Suprapubic skin (tissue), 4 donors: ENCODE results near the gene MLLT10. TPM values are rescaled to one million over a fixed set of nuclear protein-coding genes. Genes with fewer than 3 reads are reported as not detected.

ENCODE experiments used
- DNase-seq, 2 donors: peaks; one replicate each; pipeline ENCODE4 v3.0.0-alpha.2; 2019; ENCODE audit warnings: low spot score in 2 of 2
- H3K27ac ChIP-seq: fragments of 200-600 bp; sonication (generic); one replicate; pipeline ENCODE4 v1.5.1; 2019
- H3K27me3 ChIP-seq: fragments of 200-600 bp; sonication (generic); one replicate; pipeline ENCODE4 v1.5.1; 2019
- H3K36me3 ChIP-seq: fragments of 200-600 bp; sonication (generic); one replicate; pipeline ENCODE4 v1.5.1; 2019
- H3K4me1 ChIP-seq: fragments of 200-600 bp; sonication (generic); one replicate; pipeline ENCODE4 v1.5.1; 2019
- H3K4me3 ChIP-seq: fragments of 200-600 bp; sonication (generic); one replicate; pipeline ENCODE4 v1.5.1; 2019; ENCODE audit warnings: mild to moderate bottlenecking
- H3K9me3 ChIP-seq: fragments of 200-600 bp; sonication (generic); one replicate; pipeline ENCODE4 v1.5.1; 2019
- EP300 ChIP-seq: sonication (generic); formaldehyde crosslinking; IDR thresholded peaks from one replicate; pipeline ENCODE4 v1.6.1; 2017; ENCODE audit warnings: antibody characterized with exemption
- POLR2A ChIP-seq, 2 donors: fragments of 450-650 bp; IDR thresholded peaks; one replicate each; pipeline ENCODE4 v1.6.1; 2017; ENCODE audit warnings: antibody characterized with exemption in 2 of 2, mild to moderate bottlenecking in 2 of 2, moderate library complexity in 2 of 2
- POLR2AphosphoS5 ChIP-seq, 3 donors: sonication (generic); formaldehyde crosslinking; IDR thresholded peaks; one replicate each; pipeline ENCODE4 v1.6.1; 2017; ENCODE audit warnings: antibody characterized with exemption in 3 of 3
- WGBS: methylation state at CpG from one replicate; pipeline ENCODE4 v1.1.5; 2018; 5-methylcytosine and 5-hydroxymethylcytosine counted together
- total RNA-seq, 4 donors: library from RNA; depleted of rRNA; stranded (reverse); fragments of >200 nt; gene quantifications; one replicate each; pipeline ENCODE4 v1.1.0, GENCODE V29; 2016
- TF ChIP-seq, protein P1 (sequence below), 2 donors: fragments of 200-600 bp in 1 of 2; fragments of 450-650 bp in 1 of 2; sonication (generic) in 1 of 2; IDR thresholded peaks; one replicate each; pipeline ENCODE4 v1.5.1; 2016 to 2019; ENCODE audit warnings: antibody characterized with exemption in 2 of 2, mild to moderate bottlenecking in 1 of 2, moderate library complexity in 1 of 2

Gene MLLT10
- total RNA-seq, 4 donors from 2014 or later = 58.0 to 97.8 (median 64.4) TPM

GRCh38 chr10:21744223-21744622 lies 210.2 kb downstream of the MLLT10 start:
- WGBS = 70% methylated on average over 11 of the region's 11 CpGs
- peak in 1 of 2 donors; percentile 72 for DNase-seq
- no peak for TF ChIP-seq POLR2A (IDR thresholded peaks at IDR 0.05)
- no peak for TF ChIP-seq POLR2AphosphoS5 (IDR thresholded peaks at IDR 0.05)
- no peak for TF ChIP-seq EP300
- TF ChIP-seq, protein P1, sequence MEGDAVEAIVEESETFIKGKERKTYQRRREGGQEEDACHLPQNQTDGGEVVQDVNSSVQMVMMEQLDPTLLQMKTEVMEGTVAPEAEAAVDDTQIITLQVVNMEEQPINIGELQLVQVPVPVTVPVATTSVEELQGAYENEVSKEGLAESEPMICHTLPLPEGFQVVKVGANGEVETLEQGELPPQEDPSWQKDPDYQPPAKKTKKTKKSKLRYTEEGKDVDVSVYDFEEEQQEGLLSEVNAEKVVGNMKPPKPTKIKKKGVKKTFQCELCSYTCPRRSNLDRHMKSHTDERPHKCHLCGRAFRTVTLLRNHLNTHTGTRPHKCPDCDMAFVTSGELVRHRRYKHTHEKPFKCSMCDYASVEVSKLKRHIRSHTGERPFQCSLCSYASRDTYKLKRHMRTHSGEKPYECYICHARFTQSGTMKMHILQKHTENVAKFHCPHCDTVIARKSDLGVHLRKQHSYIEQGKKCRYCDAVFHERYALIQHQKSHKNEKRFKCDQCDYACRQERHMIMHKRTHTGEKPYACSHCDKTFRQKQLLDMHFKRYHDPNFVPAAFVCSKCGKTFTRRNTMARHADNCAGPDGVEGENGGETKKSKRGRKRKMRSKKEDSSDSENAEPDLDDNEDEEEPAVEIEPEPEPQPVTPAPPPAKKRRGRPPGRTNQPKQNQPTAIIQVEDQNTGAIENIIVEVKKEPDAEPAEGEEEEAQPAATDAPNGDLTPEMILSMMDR (IDR thresholded peaks at IDR 0.05) = no peak
- Histone ChIP-seq H3K36me3 (peaks cover 45% of the 10 kb centered on the region), H3K9me3 (no peaks in the 10 kb centered on the region), H3K27me3 (no peaks in the 10 kb centered on the region), H3K27ac (no peak overlapping the region), H3K4me1 (no peaks in the 10 kb centered on the region), H3K4me3 (no peak overlapping the region)

- H3K27ac ChIP-seq = no peak overlapping the region
- H3K4me1 ChIP-seq = no peaks in the 10 kb centered on the region
- no peak for DNase-seq
- 88% methylated on average over 6 of the region's 6 CpGs for WGBS
- no peaks in the 10 kb centered on the region for H3K9me3 ChIP-seq
- no peaks in the 10 kb centered on the region for H3K27me3 ChIP-seq
- peaks cover 26% of the 10 kb centered on the region for H3K36me3 ChIP-seq
- no peak overlapping the region for H3K4me3 ChIP-seq
- TF ChIP-seq EP300 (no peak), POLR2A (IDR thresholded peaks at IDR 0.05) (no peak), POLR2AphosphoS5 (IDR thresholded peaks at IDR 0.05) (no peak)
- TF ChIP-seq, protein P1 (IDR thresholded peaks at IDR 0.05) = no peak
These were observed 212.1 kb downstream of the MLLT10 start for GRCh38 chr10:21746118-21746517.

GRCh38 chr10:21747809-21748208 lies 213.8 kb downstream of the MLLT10 start:
- H3K4me1 ChIP-seq = no peaks in the 10 kb centered on the region
- H3K27me3 ChIP-seq = no peaks in the 10 kb centered on the region
- no peak overlapping the region for H3K27ac ChIP-seq
- WGBS = 80% methylated on average over 4 of the region's 4 CpGs
- H3K4me3 ChIP-seq = no peak overlapping the region
- H3K9me3 ChIP-seq = no peaks in the 10 kb centered on the region
- H3K36me3 ChIP-seq = peaks cover 9% of the 10 kb centered on the region
- DNase-seq = no peak
- no peak for TF ChIP-seq POLR2AphosphoS5 (IDR thresholded peaks at IDR 0.05)
- TF ChIP-seq POLR2A (IDR thresholded peaks at IDR 0.05) = no peak
- TF ChIP-seq, protein P1 (IDR thresholded peaks at IDR 0.05) = no peak
- TF ChIP-seq EP300 = no peak

DNA sequence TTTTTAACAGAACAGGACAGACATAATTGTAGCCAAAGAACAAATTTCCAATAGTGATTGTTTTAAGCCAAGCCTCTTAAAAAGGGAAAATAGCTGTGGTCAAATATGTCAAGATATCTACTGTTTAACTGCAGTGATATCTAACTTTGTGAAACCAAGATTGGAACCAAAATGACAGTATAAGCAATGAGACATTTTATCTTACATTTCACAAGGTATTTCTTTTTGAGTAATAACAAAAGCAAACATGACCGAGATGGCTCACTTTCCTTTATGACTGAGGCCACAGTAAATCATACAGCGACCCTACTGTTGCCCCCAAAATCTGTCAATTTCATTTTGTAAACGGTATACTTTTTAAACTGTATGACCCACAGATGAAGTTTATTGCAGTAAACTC lies 215.8 kb downstream of the MLLT10 start:
- Histone ChIP-seq H3K9me3 (no peaks in the 10 kb centered on the region), H3K4me3 (no peak overlapping the region), H3K27me3 (no peaks in the 10 kb centered on the region), H3K36me3 (peaks cover 3% of the 10 kb centered on the region), H3K4me1 (no peaks in the 10 kb centered on the region), H3K27ac (no peak overlapping the region)
- 71% methylated on average over 3 of the region's 3 CpGs for WGBS
- no peak for DNase-seq
- no peak for TF ChIP-seq POLR2AphosphoS5 (IDR thresholded peaks at IDR 0.05)
- TF ChIP-seq, protein P1 (IDR thresholded peaks at IDR 0.05) = no peak
- no peak for TF ChIP-seq EP300
- TF ChIP-seq POLR2A (IDR thresholded peaks at IDR 0.05) = no peak

- Histone ChIP-seq H3K27ac (no peak overlapping the region), H3K4me3 (no peak overlapping the region), H3K4me1 (no peaks in the 10 kb centered on the region), H3K27me3 (no peaks in the 10 kb centered on the region), H3K9me3 (no peaks in the 10 kb centered on the region), H3K36me3 (peaks cover 3% of the 10 kb centered on the region)
- DNase-seq = no peak
- TF ChIP-seq POLR2AphosphoS5 (IDR thresholded peaks at IDR 0.05) (no peak), EP300 (no peak), POLR2A (IDR thresholded peaks at IDR 0.05) (no peak)
- TF ChIP-seq, protein P1 (IDR thresholded peaks at IDR 0.05) = no peak
- 64% methylated on average over 12 of the region's 12 CpGs for WGBS
These were observed 216.4 kb downstream of the MLLT10 start for GRCh38 chr10:21750424-21750823.
